Stimulated activated CD4-positive, alpha-beta T cell treated with anti-CD3 and anti-CD28 coated beads, TNF-alpha, amount 100 ng/mL, for 1 hour (primary cell): ENCODE results near the gene SLC6A17.

Experiments
- DNase-seq, 3 donors: peaks; one replicate each; pipeline ENCODE4 v3.0.0-alpha.2; 2020; ENCODE audit warnings: low read depth in 3 of 3, low spot score in 1 of 3

The SLC6A17 gene

GRCh38 chr1:110135246-110135645 is 15.0 kb upstream of the SLC6A17 start:
- DNase-seq = no peak

GRCh38 chr1:110135666-110136065 is 14.6 kb upstream of the SLC6A17 start:
- no peak for DNase-seq

GRCh38 chr1:110136911-110137310 is 13.4 kb upstream of the SLC6A17 start:
- DNase-seq = no peak

- DNase-seq = no peak
These were observed 11.3 kb upstream of the SLC6A17 start for GRCh38 chr1:110138956-110139355.

- no peak for DNase-seq
These were observed 5.9 kb upstream of the SLC6A17 start for GRCh38 chr1:110144366-110144765.

GRCh38 chr1:110148961-110149360 is 1.3 kb upstream of the SLC6A17 start:
- no peak for DNase-seq

- no peak for DNase-seq
These were observed 928 bp downstream of the SLC6A17 start for GRCh38 chr1:110151175-110151669.

GRCh38 chr1:110152133-110152785 is 2.0 kb downstream of the SLC6A17 start:
- DNase-seq = no peak

- DNase-seq = no peak
These were observed 3.2 kb downstream of the SLC6A17 start for GRCh38 chr1:110153407-110153950.

- peak in 2 of 3 donors; percentile 6 to 16 for DNase-seq
These were observed 5.7 kb downstream of the SLC6A17 start for GRCh38 chr1:110155878-110156522.

GRCh38 chr1:110158261-110158660 is 8.0 kb downstream of the SLC6A17 start:
- DNase-seq = no peak

GRCh38 chr1:110159168-110159567 is 8.9 kb downstream of the SLC6A17 start:
- DNase-seq = no peak

GRCh38 chr1:110160538-110161100 is 10.3 kb downstream of the SLC6A17 start:
- DNase-seq = no peak

GRCh38 chr1:110161165-110161564 is 10.9 kb downstream of the SLC6A17 start:
- DNase-seq = no peak

- DNase-seq = no peak
These were observed 11.6 kb downstream of the SLC6A17 start for GRCh38 chr1:110161849-110162248.

GRCh38 chr1:110163591-110163990 is 13.3 kb downstream of the SLC6A17 start:
- no peak for DNase-seq

GRCh38 chr1:110164725-110165350 is 14.5 kb downstream of the SLC6A17 start:
- no peak for DNase-seq

- no peak for DNase-seq
These were observed 15.5 kb downstream of the SLC6A17 start for GRCh38 chr1:110165761-110166231.

- DNase-seq = no peak
These were observed 16.6 kb downstream of the SLC6A17 start for GRCh38 chr1:110166861-110167260.

- no peak for DNase-seq
These were observed 20.8 kb downstream of the SLC6A17 start for GRCh38 chr1:110170766-110171733.
